ENCODE data around the gene LRRC47. TPM values are rescaled to one million over a fixed set of nuclear protein-coding genes. Genes with fewer than 3 reads are reported as not detected.

The LRRC47 gene
- total and polyA plus RNA-seq, 11 donors, result 18.4 to 85.7 (median 60.2) TPM

GRCh38 chr1:3787745-3788605 is 8.3 kb downstream of the LRRC47 start:
- 88 to 91% (median 90%) methylated on average over 23 to 26 of the region's 26 CpGs for WGBS, 4 donors
- no peak for DNase-seq
- no peaks in the 10 kb centered on the region for H3K27me3 ChIP-seq
- no peak overlapping the region for H3K4me3 ChIP-seq
- intact Hi-C loops (cut with DNase I), result no loop called here
- peaks cover 0 to 38% (median 25%) of the 10 kb centered on the region in 12 donors for H3K4me1 ChIP-seq
- H3K27ac ChIP-seq, result no peak overlapping the region
- H3K9me3 ChIP-seq, result no peaks in the 10 kb centered on the region
- TF ChIP-seq POLR2A (IDR thresholded peaks at IDR 0.05), result no peak
- TF ChIP-seq, protein P1, sequence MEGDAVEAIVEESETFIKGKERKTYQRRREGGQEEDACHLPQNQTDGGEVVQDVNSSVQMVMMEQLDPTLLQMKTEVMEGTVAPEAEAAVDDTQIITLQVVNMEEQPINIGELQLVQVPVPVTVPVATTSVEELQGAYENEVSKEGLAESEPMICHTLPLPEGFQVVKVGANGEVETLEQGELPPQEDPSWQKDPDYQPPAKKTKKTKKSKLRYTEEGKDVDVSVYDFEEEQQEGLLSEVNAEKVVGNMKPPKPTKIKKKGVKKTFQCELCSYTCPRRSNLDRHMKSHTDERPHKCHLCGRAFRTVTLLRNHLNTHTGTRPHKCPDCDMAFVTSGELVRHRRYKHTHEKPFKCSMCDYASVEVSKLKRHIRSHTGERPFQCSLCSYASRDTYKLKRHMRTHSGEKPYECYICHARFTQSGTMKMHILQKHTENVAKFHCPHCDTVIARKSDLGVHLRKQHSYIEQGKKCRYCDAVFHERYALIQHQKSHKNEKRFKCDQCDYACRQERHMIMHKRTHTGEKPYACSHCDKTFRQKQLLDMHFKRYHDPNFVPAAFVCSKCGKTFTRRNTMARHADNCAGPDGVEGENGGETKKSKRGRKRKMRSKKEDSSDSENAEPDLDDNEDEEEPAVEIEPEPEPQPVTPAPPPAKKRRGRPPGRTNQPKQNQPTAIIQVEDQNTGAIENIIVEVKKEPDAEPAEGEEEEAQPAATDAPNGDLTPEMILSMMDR (IDR thresholded peaks at IDR 0.05), result no peak
- peaks cover 0 to 77% (median 49%) of the 10 kb centered on the region in 9 donors for H3K36me3 ChIP-seq
- ATAC-seq, result no peak

GRCh38 chr1:3787349-3787715 is 9.0 kb downstream of the LRRC47 start:
- WGBS, 4 donors, result 72 to 79% (median 73%) methylated on average over 10 of the region's 10 CpGs

GRCh38 chr1:3786468-3787348 is 9.6 kb downstream of the LRRC47 start:
- H3K27me3 ChIP-seq, result no peaks in the 10 kb centered on the region
- intact Hi-C loops (cut with DNase I), result no loop called here
- H3K4me1 ChIP-seq, result peaks cover 0 to 34% (median 23%) of the 10 kb centered on the region in 12 donors
- 87 to 90% (median 89%) methylated on average over 44 to 45 of the region's 45 CpGs for WGBS, 4 donors
- no peak for DNase-seq
- no peak overlapping the region for H3K4me3 ChIP-seq
- H3K9me3 ChIP-seq, result no peaks in the 10 kb centered on the region
- peaks cover 0 to 80% (median 62%) of the 10 kb centered on the region in 9 donors for H3K36me3 ChIP-seq
- TF ChIP-seq, protein P1 (IDR thresholded peaks at IDR 0.05), result no peak
- TF ChIP-seq POLR2A (IDR thresholded peaks at IDR 0.05), result no peak
- H3K27ac ChIP-seq, result no peak overlapping the region
- ATAC-seq, result no peak

More at GRCh38 chr1:3787349-3787715, 9.0 kb downstream of the LRRC47 start:
- H3K4me3 ChIP-seq, result no peak overlapping the region
- H3K4me1 ChIP-seq, result peaks cover 0 to 34% (median 23%) of the 10 kb centered on the region in 12 donors
- H3K27me3 ChIP-seq, result no peaks in the 10 kb centered on the region
- H3K27ac ChIP-seq, result no peak overlapping the region
- intact Hi-C loops (cut with DNase I), result no loop called here
- DNase-seq (no peak), ATAC-seq (no peak)
- no peaks in the 10 kb centered on the region for H3K9me3 ChIP-seq
- peaks cover 0 to 79% (median 55%) of the 10 kb centered on the region in 9 donors for H3K36me3 ChIP-seq
- TF ChIP-seq POLR2A (IDR thresholded peaks at IDR 0.05), result no peak
- TF ChIP-seq, protein P1 (IDR thresholded peaks at IDR 0.05), result no peak
